ENCODE results near the gene BCAN. TPM values are rescaled to one million over a fixed set of nuclear protein-coding genes. Genes with fewer than 3 reads are reported as not detected.

The BCAN gene
- total and polyA plus RNA-seq, 2 of the 4 experiments (the other 2 are of a cell fraction) = 0.07 TPM; not detected in 1

DNA sequence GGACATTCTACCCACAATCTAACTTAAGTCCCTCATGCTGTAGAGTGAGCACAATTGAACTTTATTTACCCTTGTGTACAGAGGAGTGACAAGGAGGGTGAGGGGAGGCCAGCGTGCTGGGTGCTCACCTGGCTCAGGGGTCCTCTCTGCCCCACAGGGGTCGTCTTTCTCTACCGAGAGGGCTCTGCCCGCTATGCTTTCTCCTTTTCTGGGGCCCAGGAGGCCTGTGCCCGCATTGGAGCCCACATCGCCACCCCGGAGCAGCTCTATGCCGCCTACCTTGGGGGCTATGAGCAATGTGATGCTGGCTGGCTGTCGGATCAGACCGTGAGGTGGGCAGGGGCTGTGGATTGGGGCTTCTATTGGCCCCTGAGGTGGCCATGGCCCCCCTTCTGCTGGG, 5.4 kb downstream of the BCAN start:
- BruUV-seq (replicated peaks) = no TSS peak
- H3K23ac ChIP-seq (ENCODE audit: low read depth, low read length) = no peak overlapping the region
- no peaks in the 10 kb centered on the region for H3K79me1 ChIP-seq (ENCODE audit: low read depth in 1 of 2, low read length in 2 of 2)
- 0 out of 2 replicates have a peak, but pooled peaks cover 1% of the 10 kb centered on the region for H3K9me3 ChIP-seq (ENCODE audit: control insufficient read depth, insufficient read depth, low read length)
- no peak overlapping the region for H3K4ac ChIP-seq (ENCODE audit: low read depth, low read length)
- CTCF ChIA-PET = no interaction called here
- intact Hi-C loops (cut with micrococcal nuclease) = no loop called here
- no peak overlapping the region for H4K91ac ChIP-seq (ENCODE audit: insufficient read depth, low read depth, low read length)
- H3K56ac ChIP-seq (ENCODE audit: extremely low read depth, insufficient read depth, low read length) = no peak overlapping the region
- peaks cover 7% of the 10 kb centered on the region; the same call in 1 of the 2 replicates for H4K20me1 ChIP-seq (ENCODE audit: insufficient read depth, low read length)
- H3K4me1 ChIP-seq (ENCODE audit: control insufficient read depth, insufficient read depth, low read length) = no peaks in the 10 kb centered on the region
- no peak overlapping the region for H3K27ac ChIP-seq (ENCODE audit: insufficient read depth, low read length)
- H2AK5ac ChIP-seq (ENCODE audit: low read depth, low read length) = no peak overlapping the region
- H2BK20ac ChIP-seq (ENCODE audit: low read depth, low read length) = no peak overlapping the region
- no peaks in the 10 kb centered on the region for H3K36me3 ChIP-seq (ENCODE audit: control insufficient read depth, insufficient read depth, low read length)
- H3K27me3 ChIP-seq (ENCODE audit: control insufficient read depth, insufficient read depth, low read length) = peaks cover 91% of the 10 kb centered on the region
- H2BK120ac ChIP-seq (ENCODE audit: low read depth, low read length) = no peak overlapping the region
- DNase-seq = no peak
- POLR2A ChIA-PET (ENCODE audit: unreplicated experiment) = no interaction called here
- no peak overlapping the region for H2BK15ac ChIP-seq (ENCODE audit: low read depth, low read length)
- H4K8ac ChIP-seq (ENCODE audit: low read depth in 2 of 2, low read length in 2 of 2) = no peak overlapping the region
- no peak overlapping the region for H2AK9ac ChIP-seq (replicated peaks; ENCODE audit: low read depth, low read length, poor library complexity)
- ATAC-seq (ENCODE audit: low read depth) = no peak
- no peak overlapping the region for H3K9ac ChIP-seq (ENCODE audit: low read depth, low read length)
- no peak overlapping the region for H4K5ac ChIP-seq (ENCODE audit: low read depth, low read length)
- in situ Hi-C loops (cut with MboI; ENCODE audit: low sequenced_read_pairs) = no loop called here
- H3K9me1 ChIP-seq (ENCODE audit: insufficient read depth, low read length) = no peaks in the 10 kb centered on the region
- H2BK5ac ChIP-seq (ENCODE audit: low read depth, low read length, poor library complexity, severe bottlenecking) = no peak overlapping the region
- H2AFZ ChIP-seq (replicated peaks; ENCODE audit: low read length, poor library complexity) = no peak overlapping the region
- H3K14ac ChIP-seq (replicated peaks; ENCODE audit: low read depth, low read length) = no peak overlapping the region
- TF ChIP-seq MAFK (IDR thresholded peaks at IDR 0.05; ENCODE audit: low read depth, low read length) (no peak), NFE2L2 (IDR thresholded peaks at IDR 0.05; ENCODE audit: low read depth, low read length) (no peak), RAD21 (IDR thresholded peaks at IDR 0.05; ENCODE audit: low read length) (no peak), MAZ (IDR thresholded peaks at IDR 0.05; ENCODE audit: borderline replicate concordance, low read depth, low read length) (no peak), CEBPB (IDR thresholded peaks at IDR 0.05; ENCODE audit: low read depth, low read length) (no peak), RCOR1 (IDR thresholded peaks at IDR 0.05; ENCODE audit: insufficient replicate concordance, low read length) (no peak), SMC3 (IDR thresholded peaks at IDR 0.05; ENCODE audit: low read depth, low read length) (no peak), ELK1 (IDR thresholded peaks at IDR 0.05; ENCODE audit: borderline replicate concordance, low read depth, low read length) (no peak), MXI1 (IDR thresholded peaks at IDR 0.05; ENCODE audit: borderline replicate concordance, low read depth, low read length) (no peak), RFX5 (IDR thresholded peaks at IDR 0.05; ENCODE audit: low read depth, low read length) (no peak), POLR2A (IDR thresholded peaks at IDR 0.05; ENCODE audit: low read depth, low read length) (no peak), BHLHE40 (IDR thresholded peaks at IDR 0.05; ENCODE audit: low read depth, low read length) (no peak)
- TF ChIP-seq, protein P1, sequence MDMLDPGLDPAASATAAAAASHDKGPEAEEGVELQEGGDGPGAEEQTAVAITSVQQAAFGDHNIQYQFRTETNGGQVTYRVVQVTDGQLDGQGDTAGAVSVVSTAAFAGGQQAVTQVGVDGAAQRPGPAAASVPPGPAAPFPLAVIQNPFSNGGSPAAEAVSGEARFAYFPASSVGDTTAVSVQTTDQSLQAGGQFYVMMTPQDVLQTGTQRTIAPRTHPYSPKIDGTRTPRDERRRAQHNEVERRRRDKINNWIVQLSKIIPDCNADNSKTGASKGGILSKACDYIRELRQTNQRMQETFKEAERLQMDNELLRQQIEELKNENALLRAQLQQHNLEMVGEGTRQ (IDR thresholded peaks at IDR 0.05; ENCODE audit: low read depth, low read length) = no peak
- TF ChIP-seq, protein P2, sequence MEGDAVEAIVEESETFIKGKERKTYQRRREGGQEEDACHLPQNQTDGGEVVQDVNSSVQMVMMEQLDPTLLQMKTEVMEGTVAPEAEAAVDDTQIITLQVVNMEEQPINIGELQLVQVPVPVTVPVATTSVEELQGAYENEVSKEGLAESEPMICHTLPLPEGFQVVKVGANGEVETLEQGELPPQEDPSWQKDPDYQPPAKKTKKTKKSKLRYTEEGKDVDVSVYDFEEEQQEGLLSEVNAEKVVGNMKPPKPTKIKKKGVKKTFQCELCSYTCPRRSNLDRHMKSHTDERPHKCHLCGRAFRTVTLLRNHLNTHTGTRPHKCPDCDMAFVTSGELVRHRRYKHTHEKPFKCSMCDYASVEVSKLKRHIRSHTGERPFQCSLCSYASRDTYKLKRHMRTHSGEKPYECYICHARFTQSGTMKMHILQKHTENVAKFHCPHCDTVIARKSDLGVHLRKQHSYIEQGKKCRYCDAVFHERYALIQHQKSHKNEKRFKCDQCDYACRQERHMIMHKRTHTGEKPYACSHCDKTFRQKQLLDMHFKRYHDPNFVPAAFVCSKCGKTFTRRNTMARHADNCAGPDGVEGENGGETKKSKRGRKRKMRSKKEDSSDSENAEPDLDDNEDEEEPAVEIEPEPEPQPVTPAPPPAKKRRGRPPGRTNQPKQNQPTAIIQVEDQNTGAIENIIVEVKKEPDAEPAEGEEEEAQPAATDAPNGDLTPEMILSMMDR (conservative IDR thresholded peaks at IDR 0.05; ENCODE audit: low read depth, low read length) = no peak
- no peak overlapping the region for H3K4me2 ChIP-seq (ENCODE audit: low read depth, low read length)
- no peak overlapping the region for H3K4me3 ChIP-seq (ENCODE audit: insufficient read depth, low read depth, low read length)
- 80% methylated on average over 1 of the region's 10 CpGs; no CpG with 5 or more reads in 1 of the 2 experiments for WGBS, 2 experiments (ENCODE audit: extremely low coverage in 2 of 2, insufficient read length in 1 of 2)
- H3K18ac ChIP-seq (ENCODE audit: low read depth, low read length) = no peak overlapping the region
- dilution Hi-C loops (cut with HindIII; ENCODE audit: low sequenced_read_pairs, unreplicated experiment) = no loop called here

Measured in IMR-90 (cell line).